ENCODE measurements around the gene PEMT.

The PEMT gene

DNA sequence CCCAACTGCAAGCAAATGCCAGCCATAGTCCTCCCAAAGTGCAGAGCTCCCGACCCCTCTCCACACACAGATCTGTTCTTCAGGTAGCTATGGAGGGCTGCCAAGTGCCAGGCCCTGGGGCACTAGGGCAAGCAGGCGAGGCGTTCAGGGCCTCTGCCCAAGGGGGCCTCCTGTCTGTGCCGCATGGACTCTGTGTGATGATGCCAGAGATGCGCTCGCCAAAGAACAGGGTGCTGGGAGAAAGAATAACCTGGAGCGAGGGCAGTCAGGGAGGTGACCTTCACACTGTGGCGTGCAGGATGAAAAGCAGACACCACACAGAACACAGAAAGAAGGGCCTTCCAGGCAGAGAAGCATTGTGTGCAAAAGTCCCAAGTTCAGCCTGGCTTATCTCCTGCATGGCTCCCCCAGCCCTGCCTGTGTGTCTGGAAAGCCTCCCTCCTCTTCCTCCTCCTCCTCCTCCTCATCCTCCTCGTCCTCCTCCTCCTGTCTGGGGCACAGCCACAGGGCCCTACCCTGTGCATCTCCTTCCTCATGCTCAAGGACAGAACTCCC lies 44.2 kb downstream of the PEMT start:
- H3K36me3 ChIP-seq (ENCODE audit: insufficient read depth, low read length), result no peaks in the 10 kb centered on the region
- no peak overlapping the region for H2AFZ ChIP-seq (ENCODE audit: low read length)
- H3K9me3 ChIP-seq (ENCODE audit: low read length), result no peaks in the 10 kb centered on the region
- H3K27ac ChIP-seq (ENCODE audit: low read depth, low read length, poor library complexity, severe bottlenecking), result no peak overlapping the region
- no peak overlapping the region for H3K4me2 ChIP-seq (ENCODE audit: low read length)
- TF ChIP-seq EZH2 (IDR thresholded peaks at IDR 0.05; ENCODE audit: borderline replicate concordance, low read length), result no peak
- TF ChIP-seq, protein P1, sequence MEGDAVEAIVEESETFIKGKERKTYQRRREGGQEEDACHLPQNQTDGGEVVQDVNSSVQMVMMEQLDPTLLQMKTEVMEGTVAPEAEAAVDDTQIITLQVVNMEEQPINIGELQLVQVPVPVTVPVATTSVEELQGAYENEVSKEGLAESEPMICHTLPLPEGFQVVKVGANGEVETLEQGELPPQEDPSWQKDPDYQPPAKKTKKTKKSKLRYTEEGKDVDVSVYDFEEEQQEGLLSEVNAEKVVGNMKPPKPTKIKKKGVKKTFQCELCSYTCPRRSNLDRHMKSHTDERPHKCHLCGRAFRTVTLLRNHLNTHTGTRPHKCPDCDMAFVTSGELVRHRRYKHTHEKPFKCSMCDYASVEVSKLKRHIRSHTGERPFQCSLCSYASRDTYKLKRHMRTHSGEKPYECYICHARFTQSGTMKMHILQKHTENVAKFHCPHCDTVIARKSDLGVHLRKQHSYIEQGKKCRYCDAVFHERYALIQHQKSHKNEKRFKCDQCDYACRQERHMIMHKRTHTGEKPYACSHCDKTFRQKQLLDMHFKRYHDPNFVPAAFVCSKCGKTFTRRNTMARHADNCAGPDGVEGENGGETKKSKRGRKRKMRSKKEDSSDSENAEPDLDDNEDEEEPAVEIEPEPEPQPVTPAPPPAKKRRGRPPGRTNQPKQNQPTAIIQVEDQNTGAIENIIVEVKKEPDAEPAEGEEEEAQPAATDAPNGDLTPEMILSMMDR (IDR thresholded peaks at IDR 0.05; ENCODE audit: low read length), result no peak
- H3K4me3 ChIP-seq (ENCODE audit: low read depth, low read length, poor library complexity, severe bottlenecking), result no peak overlapping the region
- H3K27me3 ChIP-seq (ENCODE audit: insufficient read depth, low read length), result no peaks in the 10 kb centered on the region
- H3K4me1 ChIP-seq (ENCODE audit: insufficient read depth, low read length, severe bottlenecking), result no peaks in the 10 kb centered on the region
- H3K79me2 ChIP-seq (ENCODE audit: insufficient read depth, low read length), result no peaks in the 10 kb centered on the region
- H3F3A ChIP-seq (ENCODE audit: insufficient read depth, low read length), result no peaks in the 10 kb centered on the region
- no peaks in the 10 kb centered on the region for H4K20me1 ChIP-seq (ENCODE audit: insufficient read depth, low read length)
- H3K9me2 ChIP-seq (ENCODE audit: low read depth, low read length), result no peaks in the 10 kb centered on the region
- no peak overlapping the region for H3K9ac ChIP-seq (ENCODE audit: low read length)

DNA sequence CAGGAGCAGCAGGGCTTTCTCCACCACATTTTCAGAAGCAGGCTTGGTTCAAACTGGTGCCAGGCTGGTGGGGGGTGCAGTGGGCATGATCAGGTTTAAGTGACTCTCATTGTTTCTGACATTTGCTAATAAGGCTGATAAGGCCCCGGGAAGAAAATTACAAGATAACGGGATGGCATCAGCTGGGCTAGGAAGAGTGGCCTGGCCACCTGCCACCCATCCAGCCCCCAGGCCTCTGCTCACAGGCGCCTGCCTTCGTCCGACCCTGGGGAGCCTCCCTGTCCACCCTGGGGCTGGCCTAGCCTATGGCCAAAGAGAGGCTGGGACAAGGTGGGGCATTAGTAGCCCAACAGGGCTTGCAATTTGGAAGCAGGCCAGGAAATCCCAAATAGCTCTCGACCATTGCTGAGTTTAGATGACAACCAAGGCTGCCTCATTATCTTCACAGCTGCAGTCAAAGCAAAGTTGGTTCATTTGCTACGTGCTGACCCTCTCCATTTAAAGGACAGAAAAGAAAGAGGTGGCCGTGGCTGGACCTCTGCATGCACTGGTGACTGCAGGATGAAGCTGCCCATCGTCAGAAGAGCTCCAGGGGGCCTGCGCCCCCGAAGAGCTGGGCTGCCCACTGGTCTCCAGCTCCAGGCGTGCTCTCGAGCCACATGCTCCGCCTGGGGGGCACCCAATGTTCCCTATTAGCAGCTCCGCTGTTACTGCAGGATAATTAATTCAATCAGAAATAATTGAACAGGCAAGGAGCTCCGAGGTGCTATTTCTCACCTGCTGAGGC lies 44.9 kb downstream of the PEMT start:
- Histone ChIP-seq H3F3A (ENCODE audit: insufficient read depth, low read length) (no peaks in the 10 kb centered on the region), H3K36me3 (ENCODE audit: insufficient read depth, low read length) (no peaks in the 10 kb centered on the region), H3K79me2 (ENCODE audit: insufficient read depth, low read length) (no peaks in the 10 kb centered on the region), H3K4me1 (ENCODE audit: insufficient read depth, low read length, severe bottlenecking) (no peaks in the 10 kb centered on the region), H3K4me2 (ENCODE audit: low read length) (no peak overlapping the region), H3K9me2 (ENCODE audit: low read depth, low read length) (no peaks in the 10 kb centered on the region), H3K9ac (ENCODE audit: low read length) (no peak overlapping the region), H3K27me3 (ENCODE audit: insufficient read depth, low read length) (no peaks in the 10 kb centered on the region), H2AFZ (ENCODE audit: low read length) (no peak overlapping the region), H3K27ac (ENCODE audit: low read depth, low read length, poor library complexity, severe bottlenecking) (no peak overlapping the region), H3K9me3 (ENCODE audit: low read length) (no peaks in the 10 kb centered on the region), H3K4me3 (ENCODE audit: low read depth, low read length, poor library complexity, severe bottlenecking) (no peak overlapping the region), H4K20me1 (ENCODE audit: insufficient read depth, low read length) (no peaks in the 10 kb centered on the region)
- TF ChIP-seq, protein P1 (IDR thresholded peaks at IDR 0.05; ENCODE audit: low read length), result no peak
- TF ChIP-seq EZH2 (IDR thresholded peaks at IDR 0.05; ENCODE audit: borderline replicate concordance, low read length), result no peak

- no peak overlapping the region for H3K9ac ChIP-seq (ENCODE audit: low read length)
- no peaks in the 10 kb centered on the region for H3F3A ChIP-seq (ENCODE audit: insufficient read depth, low read length)
- TF ChIP-seq EZH2 (IDR thresholded peaks at IDR 0.05; ENCODE audit: borderline replicate concordance, low read length), result no peak
- TF ChIP-seq, protein P1 (IDR thresholded peaks at IDR 0.05; ENCODE audit: low read length), result no peak
- no peaks in the 10 kb centered on the region for H4K20me1 ChIP-seq (ENCODE audit: insufficient read depth, low read length)
- H3K9me3 ChIP-seq (ENCODE audit: low read length), result no peaks in the 10 kb centered on the region
- no peaks in the 10 kb centered on the region for H3K79me2 ChIP-seq (ENCODE audit: insufficient read depth, low read length)
- H3K4me1 ChIP-seq (ENCODE audit: insufficient read depth, low read length, severe bottlenecking), result no peaks in the 10 kb centered on the region
- H3K4me3 ChIP-seq (ENCODE audit: low read depth, low read length, poor library complexity, severe bottlenecking), result no peak overlapping the region
- H3K9me2 ChIP-seq (ENCODE audit: low read depth, low read length), result no peaks in the 10 kb centered on the region
- no peak overlapping the region for H3K27ac ChIP-seq (ENCODE audit: low read depth, low read length, poor library complexity, severe bottlenecking)
- H3K36me3 ChIP-seq (ENCODE audit: insufficient read depth, low read length), result no peaks in the 10 kb centered on the region
- no peak overlapping the region for H3K4me2 ChIP-seq (ENCODE audit: low read length)
- no peak overlapping the region for H2AFZ ChIP-seq (ENCODE audit: low read length)
- H3K27me3 ChIP-seq (ENCODE audit: insufficient read depth, low read length), result no peaks in the 10 kb centered on the region
Observed at GRCh38 chr17:17545984-17546383, 45.5 kb downstream of the PEMT start.
